ENCODE results near the gene ALPK3.

ALPK3 gene

DNA sequence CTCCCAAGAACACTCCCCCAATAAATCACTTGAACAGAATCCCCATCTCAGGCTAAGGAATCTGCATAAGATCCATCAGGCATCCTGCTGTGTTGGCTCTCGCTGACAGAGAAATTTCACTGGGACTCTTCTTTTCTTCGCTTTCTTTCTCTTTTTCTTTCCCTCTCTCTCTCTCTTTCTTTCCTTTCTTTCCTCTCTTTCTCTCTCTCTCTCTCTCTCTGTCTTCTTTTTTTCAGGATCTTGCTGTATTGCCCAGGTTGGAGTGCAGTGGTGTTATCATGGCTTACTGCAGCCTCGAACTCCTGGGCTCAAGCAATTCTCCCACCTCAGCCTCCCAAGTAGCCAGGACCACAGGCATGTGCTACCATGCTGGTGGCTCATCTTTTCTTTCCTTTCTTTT lies 62.9 kb downstream of the ALPK3 start:
- DNase-seq, result no peak

GRCh38 chr15:84880822-84881519 lies 63.8 kb downstream of the ALPK3 start:
- DNase-seq, result no peak

GRCh38 chr15:84881520-84881830 lies 64.3 kb downstream of the ALPK3 start:
- no peak for DNase-seq

GRCh38 chr15:84883466-84883865 lies 66.3 kb downstream of the ALPK3 start:
- no peak for DNase-seq

GRCh38 chr15:84883916-84884781 lies 67.0 kb downstream of the ALPK3 start, which contains the start of gene SLC28A1:
TSS of gene SLC28A1 (plus strand) at chr15:84884662. CDS start at chr15:84887761, 3,099 bp downstream.
- DNase-seq, result no peak

GRCh38 chr15:84885801-84886200 lies 68.6 kb downstream of the ALPK3 start:
- peak; percentile 36 for DNase-seq

DNA sequence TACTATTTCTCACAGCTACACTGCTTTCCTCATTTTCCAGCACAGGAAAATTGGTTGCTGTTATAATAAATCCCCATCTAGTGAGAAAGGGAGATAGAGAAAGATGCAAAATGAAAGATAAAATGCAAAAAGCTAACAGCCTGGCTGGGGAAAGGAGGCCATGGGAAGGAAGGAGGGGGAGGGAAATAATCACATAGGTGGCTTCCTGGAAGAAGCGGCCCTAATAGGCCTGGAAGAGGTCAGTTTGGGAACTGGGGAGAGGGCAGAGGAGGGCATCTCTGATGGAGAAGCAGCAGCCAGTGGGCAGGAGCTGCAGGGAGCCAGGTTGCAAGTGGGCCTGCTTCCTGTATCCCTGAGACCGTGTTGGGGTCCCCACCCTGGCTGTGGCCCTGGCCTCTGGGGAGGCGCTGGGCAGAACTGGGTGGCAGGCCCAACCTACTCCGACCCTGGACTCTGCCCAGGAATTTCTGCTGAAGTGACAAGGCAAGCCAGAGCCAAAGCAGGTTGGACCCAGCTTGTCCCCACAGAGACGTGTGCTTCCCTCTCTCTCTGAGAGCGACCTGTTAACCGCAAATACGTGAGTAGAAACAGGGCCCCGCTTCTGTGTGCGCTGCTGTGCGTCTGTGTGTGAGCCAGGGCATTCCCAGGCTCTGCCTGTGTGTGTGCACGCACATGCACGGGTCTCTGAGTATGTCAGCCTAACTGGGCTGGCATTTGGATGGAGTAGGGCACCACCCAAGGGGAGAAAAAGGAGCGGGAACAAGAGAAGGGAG lies 69.2 kb downstream of the ALPK3 start:
- no peak for DNase-seq

GRCh38 chr15:84886984-84887299 lies 69.8 kb downstream of the ALPK3 start:
- no peak for DNase-seq

- no peak for DNase-seq
These were observed 70.8 kb downstream of the ALPK3 start for GRCh38 chr15:84887938-84888337.

DNA sequence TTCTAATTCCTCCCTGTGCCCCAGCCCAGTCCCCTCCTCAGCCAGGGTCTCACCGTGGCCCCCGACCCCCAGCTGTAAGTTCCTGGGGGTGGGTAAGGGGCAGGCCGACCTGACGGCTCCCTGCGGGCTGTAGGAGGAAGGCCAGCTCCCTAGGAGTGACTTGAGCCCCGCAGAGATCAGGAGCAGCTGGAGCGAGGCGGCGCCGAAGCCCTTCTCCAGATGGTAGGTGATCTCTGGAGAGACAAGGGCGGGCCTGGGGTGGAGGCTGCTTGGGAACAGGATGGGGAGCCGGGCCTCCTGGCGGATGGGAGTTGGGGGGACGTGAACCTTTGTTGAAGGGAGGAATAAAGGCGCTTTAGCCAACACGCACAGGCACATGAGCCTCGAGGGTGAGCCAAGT lies 71.5 kb downstream of the ALPK3 start:
- DNase-seq, result no peak

GRCh38 chr15:84889313-84889990 lies 72.3 kb downstream of the ALPK3 start:
- no peak for DNase-seq

DNA sequence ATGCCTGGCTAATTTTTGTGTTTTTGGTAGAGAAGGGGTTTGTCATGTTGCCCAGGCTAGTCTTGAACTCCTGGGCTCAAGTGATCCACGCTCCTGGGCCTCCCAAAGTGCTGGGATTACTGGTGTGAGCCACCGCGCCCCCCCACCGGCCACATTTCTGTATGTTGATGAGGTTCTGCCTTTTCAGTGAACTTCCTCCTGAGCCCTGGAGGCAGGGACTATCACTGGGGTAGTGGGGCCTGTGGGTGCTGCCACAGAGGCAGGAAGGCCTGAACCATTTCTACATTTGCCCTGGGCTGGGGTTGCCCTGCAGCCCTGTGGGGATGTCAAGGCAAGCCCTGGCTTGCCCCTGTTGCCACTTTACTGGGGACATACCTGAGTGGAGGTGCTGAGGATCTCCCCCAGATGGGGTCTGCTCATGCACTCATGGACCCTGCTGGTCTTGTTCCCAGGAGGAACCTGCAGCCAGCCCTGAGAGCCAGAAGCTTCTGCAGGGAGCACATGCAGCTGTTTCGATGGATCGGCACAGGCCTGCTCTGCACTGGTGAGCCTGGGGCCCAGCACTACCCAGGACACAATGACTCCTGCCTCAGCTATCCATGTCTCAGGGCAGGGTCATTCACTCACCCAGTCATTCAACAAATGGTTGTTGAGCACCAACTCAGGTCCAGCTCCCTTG lies 73.0 kb downstream of the ALPK3 start:
- no peak for DNase-seq

DNA sequence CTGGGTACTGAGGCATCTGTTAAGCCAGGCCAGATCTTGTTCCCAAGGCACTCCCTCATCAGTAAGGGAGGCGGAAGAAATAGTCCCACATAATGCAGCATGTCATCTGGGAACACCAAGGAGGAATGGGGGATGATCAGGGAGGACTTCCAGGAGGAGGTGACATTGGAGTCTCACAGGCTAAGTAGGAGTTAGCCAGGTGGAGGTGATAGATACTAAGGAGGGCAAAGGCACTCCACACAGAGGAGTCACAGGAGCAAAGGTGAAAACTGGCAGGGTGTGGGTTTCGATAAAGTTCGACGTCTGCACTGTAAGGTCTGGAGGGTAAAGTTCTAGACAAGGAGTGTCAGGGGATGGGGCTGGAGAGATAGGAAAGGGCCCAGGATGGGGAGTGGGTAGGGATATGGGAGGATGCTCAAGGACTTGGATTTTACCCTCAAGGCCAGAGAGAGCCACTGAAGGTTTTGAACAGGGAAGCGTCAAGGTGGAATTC lies 73.6 kb downstream of the ALPK3 start:
- DNase-seq, result no peak

GRCh38 chr15:84891339-84891738 lies 74.2 kb downstream of the ALPK3 start:
- no peak for DNase-seq

GRCh38 chr15:84892786-84893307 lies 75.7 kb downstream of the ALPK3 start:
- DNase-seq, result no peak

DNA sequence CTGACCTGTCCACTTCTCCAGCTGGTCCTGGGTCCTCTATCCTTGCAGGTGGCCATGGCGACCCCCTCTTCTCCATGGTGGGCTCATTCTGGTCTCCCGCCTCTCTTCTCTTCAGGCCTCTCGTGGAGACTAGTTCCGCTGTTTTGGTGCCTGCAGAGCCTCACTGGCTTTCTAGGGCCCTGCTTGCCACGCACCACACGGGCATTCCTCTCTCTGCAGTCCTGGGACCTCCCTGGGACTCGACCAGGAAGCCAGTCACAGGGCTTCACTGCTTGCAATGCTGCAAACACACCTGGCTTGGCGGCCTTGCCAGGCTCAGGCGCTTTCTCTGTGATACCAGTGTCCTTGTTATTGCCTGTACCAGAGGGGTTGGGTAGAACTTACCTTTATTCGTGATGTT lies 76.5 kb downstream of the ALPK3 start:
- DNase-seq, result no peak

DNA sequence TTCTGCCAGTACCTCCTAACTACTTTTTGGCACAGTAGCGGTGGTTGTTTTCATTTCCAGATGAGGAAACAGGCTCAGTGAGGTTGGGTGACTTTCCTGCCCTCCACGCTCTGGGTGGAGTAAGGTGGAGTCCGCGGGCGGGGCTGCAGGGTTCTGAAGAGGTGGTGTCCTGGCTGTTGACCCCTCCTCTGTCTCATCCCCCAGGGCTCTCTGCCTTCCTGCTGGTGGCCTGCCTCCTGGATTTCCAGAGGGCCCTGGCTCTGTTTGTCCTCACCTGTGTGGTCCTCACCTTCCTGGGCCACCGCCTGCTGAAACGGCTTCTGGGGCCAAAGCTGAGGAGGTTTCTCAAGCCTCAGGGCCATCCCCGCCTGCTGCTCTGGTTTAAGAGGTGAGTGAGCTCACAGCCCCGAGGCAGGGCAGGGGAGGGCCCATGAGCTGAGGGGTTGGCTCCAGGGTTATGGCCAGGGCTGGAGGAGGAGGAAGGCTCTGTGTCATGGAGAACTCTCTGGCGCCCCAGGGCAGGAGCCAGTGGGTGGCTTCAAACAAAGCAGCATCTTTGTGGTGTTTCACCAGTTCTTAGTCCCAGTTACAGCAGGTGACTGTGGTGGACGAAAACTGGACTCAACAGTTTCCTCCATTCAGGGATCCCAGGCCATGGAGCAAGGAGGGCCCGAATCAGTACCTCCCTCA lies 77.7 kb downstream of the ALPK3 start:
- DNase-seq, result no peak

- DNase-seq, result no peak
These were observed 81.6 kb downstream of the ALPK3 start for GRCh38 chr15:84898761-84899160.

DNA sequence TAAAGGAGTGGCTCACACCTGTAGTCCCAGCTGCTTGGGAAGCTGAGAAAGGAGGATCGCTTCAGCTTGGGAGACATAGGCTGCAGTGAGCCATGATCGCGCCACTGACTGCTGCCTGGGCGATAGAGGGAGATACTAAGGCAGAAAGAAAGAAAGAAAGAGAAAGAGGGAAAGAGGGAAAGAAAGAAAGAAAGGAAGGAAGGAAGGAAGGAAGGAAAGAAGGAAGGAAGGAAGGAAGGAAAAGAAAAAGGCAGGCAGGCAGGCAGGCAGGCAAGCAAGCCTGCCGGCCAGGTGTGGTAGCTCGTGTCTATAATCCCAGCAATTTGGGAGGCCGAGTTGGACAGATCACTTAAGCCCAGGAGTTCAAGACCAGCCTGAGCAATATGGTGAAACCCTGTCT lies 82.6 kb downstream of the ALPK3 start:
- no peak for DNase-seq

GRCh38 chr15:84901540-84901939 lies 84.4 kb downstream of the ALPK3 start:
- DNase-seq, result no peak

- no peak for DNase-seq
These were observed 86.6 kb downstream of the ALPK3 start for GRCh38 chr15:84903751-84904150.

DNA sequence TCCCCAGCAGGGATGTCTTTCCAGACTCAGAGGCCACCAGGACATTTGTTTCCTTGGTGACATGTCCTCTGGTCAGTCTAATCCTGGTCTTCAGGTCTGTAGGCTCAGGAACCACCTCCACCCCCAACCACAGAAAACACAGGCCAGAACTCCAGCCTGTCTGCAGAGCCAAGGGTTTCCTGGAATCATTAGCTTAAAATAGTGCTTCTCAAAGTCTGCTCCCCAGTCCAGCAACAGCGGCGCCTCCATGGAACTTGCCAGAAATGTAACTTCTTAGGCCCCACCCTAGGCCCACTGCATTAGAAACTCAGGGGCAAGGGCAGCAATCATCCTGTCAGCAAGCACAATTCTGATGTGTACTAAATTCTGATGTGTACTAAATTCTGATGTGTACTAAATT lies 87.3 kb downstream of the ALPK3 start:
- DNase-seq, result no peak
